ENCODE data around the gene EDEM3.
A peak's percentile ranks its signal among the peaks of the same experiment; 100 is the strongest.
"Not testable (repeated sequence)": the region's sequence is repeated elsewhere in the genome, so short reads cannot be mapped to it uniquely, and the experiment has no call there.

The EDEM3 gene

GRCh38 chr1:184768467-184768866 is 13.8 kb upstream of the EDEM3 start:
- no peak for DNase-seq (ENCODE audit: low read depth in 2 of 2)

- no peak for DNase-seq (ENCODE audit: low read depth in 2 of 2)
Measured at GRCh38 chr1:184767591-184767990, 12.9 kb upstream of the EDEM3 start.

- no peak for DNase-seq (ENCODE audit: low read depth in 2 of 2)
Measured at GRCh38 chr1:184764483-184764882, 9.8 kb upstream of the EDEM3 start.

- not testable (repeated sequence) for DNase-seq (ENCODE audit: low read depth in 2 of 2)
Measured at GRCh38 chr1:184763520-184763919, 8.9 kb upstream of the EDEM3 start.

- no peak for DNase-seq (ENCODE audit: low read depth in 2 of 2)
Measured at GRCh38 chr1:184761969-184762485, 7.4 kb upstream of the EDEM3 start.

GRCh38 chr1:184759651-184760050 is 5.0 kb upstream of the EDEM3 start:
- DNase-seq (ENCODE audit: low read depth in 2 of 2): no peak

- DNase-seq (ENCODE audit: low read depth in 2 of 2): no peak
Measured at GRCh38 chr1:184759112-184759511, 4.5 kb upstream of the EDEM3 start.

- DNase-seq (ENCODE audit: low read depth in 2 of 2): no peak
Measured at GRCh38 chr1:184757891-184758290, 3.2 kb upstream of the EDEM3 start.

- DNase-seq (ENCODE audit: low read depth in 2 of 2): no peak
Measured at GRCh38 chr1:184757406-184757805, 2.7 kb upstream of the EDEM3 start.

GRCh38 chr1:184755226-184756065 is 788 bp upstream of the EDEM3 start:
- no peak for DNase-seq (ENCODE audit: low read depth in 2 of 2)

- DNase-seq (ENCODE audit: low read depth in 2 of 2): peak; percentile 23 to 30
Measured at GRCh38 chr1:184753608-184754475, 816 bp downstream of the EDEM3 start.

GRCh38 chr1:184753117-184753516 is 1.5 kb downstream of the EDEM3 start:
- DNase-seq (ENCODE audit: low read depth in 2 of 2): no peak

- no peak for DNase-seq (ENCODE audit: low read depth in 2 of 2)
Measured at GRCh38 chr1:184752656-184753055, 2.0 kb downstream of the EDEM3 start.

GRCh38 chr1:184748740-184749139 is 5.9 kb downstream of the EDEM3 start:
- DNase-seq (ENCODE audit: low read depth in 2 of 2): no peak

GRCh38 chr1:184747089-184747955 is 7.3 kb downstream of the EDEM3 start:
- no peak for DNase-seq (ENCODE audit: low read depth in 2 of 2)

GRCh38 chr1:184745929-184746638 is 8.6 kb downstream of the EDEM3 start:
- DNase-seq (ENCODE audit: low read depth in 2 of 2): no peak

- DNase-seq (ENCODE audit: low read depth in 2 of 2): no peak
Measured at GRCh38 chr1:184745110-184745509, 9.5 kb downstream of the EDEM3 start.

- no peak for DNase-seq (ENCODE audit: low read depth in 2 of 2)
Measured at GRCh38 chr1:184743062-184743756, 11.4 kb downstream of the EDEM3 start.

- DNase-seq (ENCODE audit: low read depth in 2 of 2): no peak
Measured at GRCh38 chr1:184740344-184740743, 14.3 kb downstream of the EDEM3 start.

- no peak for DNase-seq (ENCODE audit: low read depth in 2 of 2)
Measured at GRCh38 chr1:184739796-184740195, 14.9 kb downstream of the EDEM3 start.
